WTC11 (cell line): ENCODE data around the gene SORCS1. TPM values are rescaled to one million over a fixed set of nuclear protein-coding genes. Genes with fewer than 3 reads are reported as not detected.

ENCODE experiments used
- ATAC-seq: fragments of 200-7000 bp; cut with Tn5 transposase; 2 replicates; pipeline ENCODE4 v1.10.0; 2021; ENCODE audit warnings: mild to moderate bottlenecking, moderate library complexity
- CTCF ChIA-PET: fragments of 300-600 bp; sonication (Branson Sonifier 250); formaldehyde crosslinking; loops from one replicate; lab custom pipeline; 2021; ENCODE audit warnings: antibody characterized with exemption; lab: Charles Lee
- POLR2A ChIA-PET: fragments of 350-600 bp; sonication (Branson Sonifier 250); formaldehyde crosslinking; loops from one replicate; lab custom pipeline; 2021; ENCODE audit warnings: antibody characterized with exemption; lab: Charles Lee
- DNase-seq: peaks from one replicate; pipeline ENCODE4 v3.0.0; 2021; ENCODE audit warnings: low spot score
- H3K27ac Mint-ChIP-seq: 2 replicates; pipeline ENCODE4 v1.8.0; 2021; ENCODE audit warnings: mixed read lengths
- H3K27me3 Mint-ChIP-seq: 2 replicates; pipeline ENCODE4 v1.8.0; 2021; ENCODE audit warnings: low read depth, mild to moderate bottlenecking, moderate library complexity, mixed read lengths
- H3K36me3 Mint-ChIP-seq: 2 replicates; pipeline ENCODE4 v1.8.0; 2021; ENCODE audit warnings: mixed read lengths
- H3K4me1 Mint-ChIP-seq: 2 replicates; pipeline ENCODE4 v1.8.0; 2022; ENCODE audit warnings: mixed read lengths
- H3K4me3 Mint-ChIP-seq: 2 replicates; pipeline ENCODE4 v1.8.0; 2021; ENCODE audit warnings: mild to moderate bottlenecking, moderate library complexity, mixed read lengths
- H3K9me3 Mint-ChIP-seq: 2 replicates; pipeline ENCODE4 v1.8.0; 2021; ENCODE audit warnings: mixed read lengths
- CDX4 ChIP-seq: fragments of 250-450 bp; sonication (Bioruptor Pico); IDR thresholded peaks from 2 replicates; pipeline ENCODE4 v1.9.0; 2021; ENCODE audit warnings: moderate library complexity, mild to moderate bottlenecking, inconsistent platforms, borderline replicate concordance
- CREB1 ChIP-seq: sonication (generic); formaldehyde crosslinking; IDR thresholded peaks from 2 replicates; pipeline ENCODE4 v1.8.0; 2023; ENCODE audit warnings: mild to moderate bottlenecking, missing genetic modification reagents
- E2F1 ChIP-seq: sonication (generic); formaldehyde crosslinking; IDR thresholded peaks from 2 replicates; pipeline ENCODE4 v1.8.0; 2022; ENCODE audit warnings: mild to moderate bottlenecking, missing genetic modification reagents
- FOXK1 ChIP-seq: sonication (generic); formaldehyde crosslinking; IDR thresholded peaks from 2 replicates; pipeline ENCODE4 v1.8.0; 2022; ENCODE audit warnings: mild to moderate bottlenecking, moderate library complexity, missing genetic modification reagents
- FOXP4 ChIP-seq: sonication (generic); formaldehyde crosslinking; IDR thresholded peaks from 2 replicates; pipeline ENCODE4 v1.8.0; 2022; ENCODE audit warnings: mild to moderate bottlenecking, missing genetic modification reagents
- MLX ChIP-seq: sonication (generic); formaldehyde crosslinking; IDR thresholded peaks from 2 replicates; pipeline ENCODE4 v1.8.1; 2023; ENCODE audit warnings: mild to moderate bottlenecking, missing genetic modification reagents, moderate library complexity
- MXD4 ChIP-seq: fragments of 250-450 bp; sonication (Bioruptor Pico); IDR thresholded peaks from 2 replicates; pipeline ENCODE4 v1.8.0; 2021; ENCODE audit warnings: mild to moderate bottlenecking, moderate library complexity, borderline replicate concordance
- MYBL2 ChIP-seq: sonication (generic); formaldehyde crosslinking; IDR thresholded peaks from 2 replicates; pipeline ENCODE4 v1.8.1; 2023; ENCODE audit warnings: mild to moderate bottlenecking, moderate library complexity, missing genetic modification reagents
- TEAD1 ChIP-seq: sonication (generic); formaldehyde crosslinking; IDR thresholded peaks from 2 replicates; pipeline ENCODE4 v1.8.0; 2022; ENCODE audit warnings: mild to moderate bottlenecking, missing genetic modification reagents
- TEAD4 ChIP-seq: sonication (generic); formaldehyde crosslinking; IDR thresholded peaks from 2 replicates; pipeline ENCODE4 v1.8.0; 2022; ENCODE audit warnings: mild to moderate bottlenecking, missing genetic modification reagents
- ZNF232 ChIP-seq: sonication (generic); formaldehyde crosslinking; IDR thresholded peaks from 2 replicates; pipeline ENCODE4 v1.8.0; 2022; ENCODE audit warnings: mild to moderate bottlenecking, missing genetic modification reagents
- ZNF281 ChIP-seq: sonication (generic); formaldehyde crosslinking; IDR thresholded peaks from 2 replicates; pipeline ENCODE4 v1.8.0; 2023; ENCODE audit warnings: mild to moderate bottlenecking, missing genetic modification reagents
- ZNF396 ChIP-seq: fragments of 250-450 bp; sonication (Bioruptor Pico); IDR thresholded peaks from 2 replicates; pipeline ENCODE4 v1.8.0; 2021; ENCODE audit warnings: mild to moderate bottlenecking, moderate library complexity, borderline replicate concordance
- ZNF416 ChIP-seq: fragments of 250-450 bp; sonication (Bioruptor Pico); IDR thresholded peaks from 2 replicates; pipeline ENCODE4 v1.9.0; 2021; ENCODE audit warnings: mild to moderate bottlenecking, inconsistent platforms
- total RNA-seq: library from RNA; stranded (reverse); gene quantifications from 3 replicates; pipeline ENCODE4 v1.2.3, GENCODE V29; 2021

SORCS1 gene
- total RNA-seq, 1 experiment from 2014 or later = 3.3 TPM

GRCh38 chr10:106914016-106914415 is 250.5 kb downstream of the SORCS1 start (continued):
- TF ChIP-seq FOXP4 = no peak
- TF ChIP-seq MLX (CRISPR knock-in tag) = no peak
- TF ChIP-seq CDX4 (CRISPR knock-in tag) = no peak
- no peak for TF ChIP-seq CREB1
- no peak for TF ChIP-seq ZNF396
- no peak for TF ChIP-seq MXD4 (CRISPR knock-in tag)
- TF ChIP-seq TEAD4 (CRISPR knock-in tag) = no peak

- ChIA-PET CTCF (no interaction called here), POLR2A (no interaction called here)
- ATAC-seq (peak; percentile 52), DNase-seq (no peak)
- TF ChIP-seq MYBL2 (CRISPR knock-in tag) = no peak
- H3K9me3 Mint-ChIP-seq = no peaks in the 10 kb centered on the region
- H3K4me1 Mint-ChIP-seq = peaks cover 70% of the 10 kb centered on the region
- H3K27me3 Mint-ChIP-seq = peaks cover 22% of the 10 kb centered on the region
- no peaks in the 10 kb centered on the region for H3K36me3 Mint-ChIP-seq
- H3K4me3 Mint-ChIP-seq = peak overlapping the region; percentile 41
- H3K27ac Mint-ChIP-seq = peak overlapping the region; percentile 85
These were observed 251.2 kb downstream of the SORCS1 start for GRCh38 chr10:106913348-106913747.

- CTCF ChIA-PET = no interaction called here
- DNase-seq (no peak), ATAC-seq (no peak)
- Mint-ChIP-seq H3K27me3 (peaks cover 10% of the 10 kb centered on the region), H3K9me3 (no peaks in the 10 kb centered on the region), H3K4me3 (no peak overlapping the region), H3K36me3 (no peaks in the 10 kb centered on the region), H3K4me1 (peaks cover 72% of the 10 kb centered on the region), H3K27ac (no peak overlapping the region)
- POLR2A ChIA-PET = no interaction called here
- no peak for TF ChIP-seq FOXK1 (CRISPR knock-in tag)
These were observed 253.4 kb downstream of the SORCS1 start for GRCh38 chr10:106911096-106911495.

GRCh38 chr10:106910666-106911065 is 253.8 kb downstream of the SORCS1 start:
- DNase-seq = no peak
- H3K27me3 Mint-ChIP-seq = peaks cover 10% of the 10 kb centered on the region
- no peak overlapping the region for H3K27ac Mint-ChIP-seq
- no peak for ATAC-seq
- peaks cover 72% of the 10 kb centered on the region for H3K4me1 Mint-ChIP-seq
- H3K9me3 Mint-ChIP-seq = no peaks in the 10 kb centered on the region
- TF ChIP-seq ZNF281 (CRISPR knock-in tag) (no peak), ZNF416 (CRISPR knock-in tag) (no peak), ZNF232 (no peak), E2F1 (CRISPR knock-in tag) (no peak), FOXP4 (no peak), FOXK1 (CRISPR knock-in tag) (no peak), MYBL2 (CRISPR knock-in tag) (no peak), TEAD1 (CRISPR knock-in tag) (no peak)
- ChIA-PET CTCF (no interaction called here), POLR2A (no interaction called here)
- H3K36me3 Mint-ChIP-seq = no peaks in the 10 kb centered on the region
- no peak overlapping the region for H3K4me3 Mint-ChIP-seq
